BJ (cell line): Measurements from ENCODE around the gene TPRN. TPM values are rescaled to one million over a fixed set of nuclear protein-coding genes. Genes with fewer than 3 reads are reported as not detected.
A peak's percentile ranks its signal among the peaks of the same experiment; 100 is the strongest.

Experiments used
- CTCF ChIA-PET: fragments of 350-600 bp; formaldehyde crosslinking; extraction: SDS; loops from one replicate; lab custom pipeline; 2021; ENCODE audit warnings: antibody characterized with exemption, inconsistent platforms; lab: Yijun Ruan, JAX
- POLR2A ChIA-PET: fragments of 300-600 bp; sonication (Branson Sonifier 250); formaldehyde crosslinking; extraction: SDS; loops from one replicate; lab custom pipeline; 2021; ENCODE audit warnings: antibody characterized with exemption; lab: Charles Lee
- DNase-seq: peaks from one replicate; pipeline ENCODE4 v3.0.0-alpha.2; 2011; ENCODE audit warnings: low read depth
- H3K27me3 ChIP-seq: 2 replicates; pipeline ENCODE4 v1.6.0; 2011; ENCODE audit warnings: low read length; ENCODE audit not compliant: control insufficient read depth, insufficient read depth
- H3K36me3 ChIP-seq: 2 replicates; pipeline ENCODE4 v1.5.1; 2011; ENCODE audit warnings: low read length; ENCODE audit not compliant: control insufficient read depth, insufficient read depth
- H3K4me3 ChIP-seq: 2 replicates; pipeline ENCODE4 v1.5.1; 2011; ENCODE audit warnings: low read depth, mild to moderate bottlenecking, control low read depth, low read length
- CTCF ChIP-seq: IDR thresholded peaks from 2 replicates; pipeline ENCODE4 v1.5.1; 2011; ENCODE audit warnings: low read depth, mild to moderate bottlenecking, control low read depth, inconsistent platforms, low read length, moderate library complexity; ENCODE audit not compliant: insufficient read depth
- polyA plus RNA-seq: library from polyadenylated mRNA; depleted of rRNA; stranded (reverse); fragments of >200 nt; gene quantifications from 2 replicates; pipeline ENCODE4 v1.2.3, GENCODE V29; 2011

The TPRN gene
- polyA plus RNA-seq, 1 experiment, result 3.5 TPM

- Histone ChIP-seq H3K36me3 (no peaks in the 10 kb centered on the region; the same call in 1 of the 2 replicates), H3K4me3 (no peak overlapping the region), H3K27me3 (no peaks in the 10 kb centered on the region)
- ChIA-PET CTCF (interaction anchor here (0.7 to 4.2 kb wide), 9 partner anchors 9 to 182 kb away, joined by 3 to 37 read pairs (median 11); partner anchors contain the start of genes NPDC1 and TUBB4B), POLR2A (no interaction called here)
- TF ChIP-seq CTCF, result no peak
- no peak for DNase-seq
These were observed 28.0 kb upstream of the TPRN start for GRCh38 chr9:137228506-137228967.

GRCh38 chr9:137227853-137228505 lies 27.4 kb upstream of the TPRN start:
- ChIA-PET CTCF (interaction anchor here (0.7 to 4.2 kb wide), 23 partner anchors 9 to 199 kb away, joined by 3 to 37 read pairs (median 6); partner anchors contain the start of genes ABCA2, DPP7, NPDC1 and SSNA1), POLR2A (interaction anchor here (0.5 kb wide), 1 partner anchor 23 kb away, joined by 6 read pairs; no protein-coding TSS in a partner anchor)
- Histone ChIP-seq H3K36me3 (no peaks in the 10 kb centered on the region; the same call in 1 of the 2 replicates), H3K27me3 (no peaks in the 10 kb centered on the region), H3K4me3 (no peak overlapping the region)
- TF ChIP-seq CTCF, result no peak
- no peak for DNase-seq

GRCh38 chr9:137227054-137227852 lies 26.7 kb upstream of the TPRN start, which contains the start of gene RNF224:
RNF224 (plus strand) TSS chr9:137227502; CDS start chr9:137228336, 834 bp downstream.
- POLR2A ChIA-PET, result interaction anchor here (0.5 kb wide), 1 partner anchor 22 kb away, joined by 6 read pairs; no protein-coding TSS in a partner anchor
- Histone ChIP-seq H3K27me3 (no peaks in the 10 kb centered on the region), H3K4me3 (no peak within 1 kb of the TSS), H3K36me3 (no peaks in the 10 kb centered on the region; the same call in 1 of the 2 replicates)
- TF ChIP-seq CTCF, result peak; percentile 91
- CTCF ChIA-PET, result interaction anchor here (0.6 to 4.2 kb wide), 26 partner anchors 10 to 198 kb away, joined by 3 to 37 read pairs (median 5); partner anchors contain the start of genes ABCA2, DPP7, NPDC1 and SSNA1
- DNase-seq, result no peak

- CTCF ChIA-PET, result interaction anchor here (0.9 to 4.2 kb wide), 20 partner anchors 11 to 278 kb away, joined by 3 to 37 read pairs (median 6); partner anchors contain the start of genes ABCA2, DPP7, NPDC1 and SSNA1
- Histone ChIP-seq H3K27me3 (no peaks in the 10 kb centered on the region), H3K36me3 (no peaks in the 10 kb centered on the region; the same call in 1 of the 2 replicates), H3K4me3 (no peak overlapping the region)
- TF ChIP-seq CTCF, result no peak
- POLR2A ChIA-PET, result interaction anchor here (0.7 kb wide), 1 partner anchor 29 kb away, joined by 3 read pairs; no protein-coding TSS in a partner anchor
- DNase-seq, result no peak
These were observed 26.0 kb upstream of the TPRN start for GRCh38 chr9:137226338-137227053.
